ENCODE results near the gene SOX18. TPM values are rescaled to one million over a fixed set of nuclear protein-coding genes. Genes with fewer than 3 reads are reported as not detected.

The SOX18 gene
- total and polyA plus RNA-seq, 2 of the 8 experiments (the other 6 are each of a cell fraction or from before 2014, with no cell fraction given): 0.09 TPM; not detected in 1

- Histone ChIP-seq H2BK12ac (ENCODE audit: low read depth, low read length) (peak overlapping the region; percentile 39; the same call in 1 of the 2 replicates), H3K18ac (ENCODE audit: extremely low read depth, low read length) (no peak overlapping the region), H2AFZ (ENCODE audit: low read length) (no peak overlapping the region), H3K4me3 (ENCODE audit: extremely low read depth in 1 of 4, insufficient read depth in 2 of 4, low read depth in 3 of 4, low read length in 4 of 4) (no peak overlapping the region), H4K8ac (ENCODE audit: extremely low read depth, insufficient read depth, low read length) (no peak overlapping the region), H2AK5ac (ENCODE audit: low read depth, low read length) (0 out of 2 replicates have a peak overlapping the region, but pooled peaks have one; percentile 54), H2BK15ac (ENCODE audit: low read length) (no peak overlapping the region), H3K9ac (replicated peaks in 1 of 4; ENCODE audit: extremely low read depth in 1 of 4, low read depth in 3 of 4, low read length in 3 of 4) (no peak overlapping the region), H3K4me1 (replicated peaks in 1 of 4; ENCODE audit: control insufficient read depth in 3 of 4, insufficient read depth in 4 of 4, low read length in 3 of 4) (peaks cover 0 to 27% (median 17%) of the 10 kb centered on the region in 4 experiments; a peak in 6 of 7 replicates), H3K4ac (replicated peaks; ENCODE audit: insufficient read length, low read depth, low read length) (no peak overlapping the region), H3K23me2 (ENCODE audit: low read depth, low read length) (peaks cover 3% of the 10 kb centered on the region; the same call in 1 of the 2 replicates), H4K91ac (replicated peaks; ENCODE audit: insufficient read length, low read length) (no peak overlapping the region), H4K20me1 (replicated peaks in 1 of 2; ENCODE audit: control insufficient read depth in 1 of 2, insufficient read depth in 2 of 2, low read length in 2 of 2) (peaks cover 0 to 1% of the 10 kb centered on the region in 2 experiments), H3K23ac (ENCODE audit: insufficient read length) (no peak overlapping the region), H4K5ac (ENCODE audit: insufficient read length, low read depth, low read length) (no peak overlapping the region), H3K56ac (replicated peaks; ENCODE audit: insufficient read length, low read depth, low read length) (no peak overlapping the region), H3K4me2 (ENCODE audit: insufficient read depth in 1 of 2, low read depth in 2 of 2, low read length in 2 of 2) (no peak overlapping the region), H3K79me2 (ENCODE audit: control insufficient read depth in 1 of 2, insufficient read depth in 2 of 2, low read length in 2 of 2) (no peaks in the 10 kb centered on the region), H2BK20ac (ENCODE audit: low read length) (no peak overlapping the region), H2BK5ac (ENCODE audit: low read depth, low read length) (no peak overlapping the region), H3K79me1 (ENCODE audit: low read depth, low read length) (no peaks in the 10 kb centered on the region; the same call in 1 of the 2 replicates), H2BK120ac (replicated peaks; ENCODE audit: low read depth, low read length) (no peak overlapping the region), H3K27me3 (replicated peaks in 1 of 4; ENCODE audit: control insufficient read depth in 3 of 4, extremely low read depth in 1 of 4, insufficient read depth in 3 of 4, low read length in 3 of 4) (peaks cover 16 to 69% (median 54%) of the 10 kb centered on the region in 4 experiments), H3K14ac (ENCODE audit: insufficient read length) (no peak overlapping the region), H3K36me3 (ENCODE audit: control insufficient read depth in 2 of 4, insufficient read depth in 4 of 4, low read length in 3 of 4) (no peaks in the 10 kb centered on the region; a peak in 1 of 8 replicates), H3K27ac (ENCODE audit: low read depth, low read length) (no peak overlapping the region), H3K9me3 (ENCODE audit: insufficient read depth in 2 of 2, low read depth in 1 of 2, low read length in 1 of 2) (no peaks in the 10 kb centered on the region)
- TF ChIP-seq BACH1 (IDR thresholded peaks at IDR 0.05; ENCODE audit: low read length): no peak
- 87% methylated on average over 12 of the region's 12 CpGs; no CpG with 5 or more reads in 1 of the 2 experiments for WGBS, 2 experiments (ENCODE audit: extremely low coverage in 1 of 2, insufficient coverage in 1 of 2, insufficient read length in 1 of 2, insufficient replicate concordance in 2 of 2, low coverage in 1 of 2, low lambda C conversion rate in 2 of 2, missing lambda C conversion rate in 1 of 2)
- no peak for FAIRE-seq
- ChIA-PET POLR2A (ENCODE audit: partially characterized antibody) (interaction anchor here (0.7 to 3.5 kb wide), 7 partner anchors 12 to 40 kb away, joined by 3 to 24 read pairs (median 4); no protein-coding TSS in a partner anchor), CTCF (ENCODE audit: partially characterized antibody) (interaction anchor here (0.6 to 7.3 kb wide), 23 partner anchors 9 to 219 kb away, joined by 3 to 73 read pairs (median 4); partner anchors contain the start of genes LKAAEAR1, OPRL1, PRPF6 and RGS19)
- DNase-seq (ENCODE audit: low read depth in 1 of 2, low spot score in 2 of 2): no peak
Measured at GRCh38 chr20:64040231-64041039, 9.0 kb downstream of the SOX18 start.

Measured in H1 (cell line).